PC-9 (cell line): ENCODE measurements around the gene KRTAP21-3. TPM values are rescaled to one million over a fixed set of nuclear protein-coding genes. Genes with fewer than 3 reads are reported as not detected.

ENCODE experiments used
- BruUV-seq: library from RNA; stranded (reverse); fragments of 400-500 nt; replicated peaks from 2 replicates; lab custom pipeline; 2021; lab: Mats Ljungman, UMichigan
- CTCF ChIA-PET: fragments of 300-600 bp; sonication (Branson Sonifier 250); formaldehyde crosslinking; loops from one replicate; lab custom pipeline; 2022; ENCODE audit warnings: antibody characterized with exemption; lab: Charles Lee
- POLR2A ChIA-PET: fragments of 300-600 bp; sonication (Branson Sonifier 250); formaldehyde crosslinking; loops from one replicate; lab custom pipeline; 2022; ENCODE audit warnings: antibody characterized with exemption; ENCODE audit not compliant: unreplicated experiment; lab: Charles Lee
- DNase-seq, 2 experiments: peaks; one replicate each; pipeline versions ENCODE4 v3.0.0 to v3.0.0-alpha.2; 2015 to 2022; ENCODE audit warnings: mixed read lengths in 1 of 2
- H2AFZ ChIP-seq: fragments of 200-600 bp; sonication (generic); 2 replicates; pipeline ENCODE4 v1.8.1; 2017; ENCODE audit warnings: antibody characterized with exemption
- H3F3A ChIP-seq: fragments of 200-600 bp; sonication (generic); 2 replicates; pipeline ENCODE4 v1.8.1; 2017; ENCODE audit warnings: antibody characterized with exemption, mild to moderate bottlenecking, low read depth; ENCODE audit not compliant: insufficient read depth
- H3K27ac ChIP-seq: fragments of 200-600 bp; sonication (generic); 2 replicates; pipeline ENCODE4 v1.6.1; 2016; ENCODE audit warnings: mixed run types
- H3K27me3 ChIP-seq: fragments of 200-600 bp; sonication (generic); 2 replicates; pipeline ENCODE4 v1.6.1; 2016; ENCODE audit warnings: low read depth, mixed run types; ENCODE audit not compliant: insufficient read depth
- H3K36me3 ChIP-seq: fragments of 200-600 bp; sonication (generic); 2 replicates; pipeline ENCODE4 v1.6.1; 2016; ENCODE audit warnings: low read depth, mixed run types
- H3K4me1 ChIP-seq: fragments of 200-600 bp; sonication (generic); replicated peaks from 2 replicates; pipeline ENCODE4 v1.6.1; 2016; ENCODE audit warnings: mixed run types; ENCODE audit not compliant: insufficient read depth
- H3K4me2 ChIP-seq: fragments of 200-600 bp; sonication (generic); 2 replicates; pipeline ENCODE4 v1.6.1; 2017; ENCODE audit warnings: mixed run types
- H3K4me3 ChIP-seq: fragments of 200-600 bp; sonication (generic); 2 replicates; pipeline ENCODE4 v1.6.1; 2016; ENCODE audit warnings: mixed run types
- H3K79me2 ChIP-seq: fragments of 200-600 bp; sonication (generic); 2 replicates; pipeline ENCODE4 v1.6.1; 2017; ENCODE audit warnings: low read depth, mixed run types
- H3K9me2 ChIP-seq: fragments of 200-600 bp; sonication (generic); 2 replicates; pipeline ENCODE4 v1.8.1; 2017; ENCODE audit warnings: mild to moderate bottlenecking; ENCODE audit not compliant: insufficient read depth
- H3K9me3 ChIP-seq: fragments of 200-600 bp; sonication (generic); 2 replicates; pipeline ENCODE4 v1.8.1; 2016; ENCODE audit warnings: low read depth; ENCODE audit not compliant: insufficient read depth
- H4K20me1 ChIP-seq: fragments of 200-600 bp; sonication (generic); 2 replicates; pipeline ENCODE4 v1.8.1; 2017; ENCODE audit not compliant: insufficient read depth
- EZH2 ChIP-seq: fragments of 200-600 bp; sonication (generic); IDR thresholded peaks from 2 replicates; pipeline ENCODE4 v1.8.0; 2017; ENCODE audit warnings: antibody characterized with exemption, low read depth
- intact Hi-C: fragments of 100-400 bp; cut with micrococcal nuclease; formaldehyde crosslinking; loops from one replicate; pipeline ENCODE4 v1.10.0; 2022; ENCODE audit not compliant: unreplicated experiment
- total RNA-seq: library from RNA; stranded (reverse); gene quantifications from 2 replicates; pipeline ENCODE4 v1.2.3, GENCODE V29; 2021
- TF ChIP-seq, protein P1 (sequence below): fragments of 200-600 bp; sonication (generic); conservative IDR thresholded peaks from 2 replicates; pipeline ENCODE4 v1.6.1; 2017; ENCODE audit warnings: mixed run types, antibody characterized with exemption, mild to moderate bottlenecking, moderate library complexity

The KRTAP21-3 gene
- total RNA-seq, 1 experiment from 2014 or later, result not detected

- Histone ChIP-seq H3K27ac (no peak overlapping the region), H3K4me2 (no peak overlapping the region), H3K9me2 (no peaks in the 10 kb centered on the region), H3K4me3 (no peak overlapping the region), H3K79me2 (no peaks in the 10 kb centered on the region), H4K20me1 (no peaks in the 10 kb centered on the region), H3K9me3 (no peaks in the 10 kb centered on the region), H3K4me1 (no peaks in the 10 kb centered on the region), H3K36me3 (no peaks in the 10 kb centered on the region), H3K27me3 (no peaks in the 10 kb centered on the region), H3F3A (no peaks in the 10 kb centered on the region), H2AFZ (no peak overlapping the region)
- ChIA-PET POLR2A (no interaction called here), CTCF (no interaction called here)
- no peak for DNase-seq
- intact Hi-C loops, result no loop called here
- no peak for TF ChIP-seq EZH2
- TF ChIP-seq, protein P1, sequence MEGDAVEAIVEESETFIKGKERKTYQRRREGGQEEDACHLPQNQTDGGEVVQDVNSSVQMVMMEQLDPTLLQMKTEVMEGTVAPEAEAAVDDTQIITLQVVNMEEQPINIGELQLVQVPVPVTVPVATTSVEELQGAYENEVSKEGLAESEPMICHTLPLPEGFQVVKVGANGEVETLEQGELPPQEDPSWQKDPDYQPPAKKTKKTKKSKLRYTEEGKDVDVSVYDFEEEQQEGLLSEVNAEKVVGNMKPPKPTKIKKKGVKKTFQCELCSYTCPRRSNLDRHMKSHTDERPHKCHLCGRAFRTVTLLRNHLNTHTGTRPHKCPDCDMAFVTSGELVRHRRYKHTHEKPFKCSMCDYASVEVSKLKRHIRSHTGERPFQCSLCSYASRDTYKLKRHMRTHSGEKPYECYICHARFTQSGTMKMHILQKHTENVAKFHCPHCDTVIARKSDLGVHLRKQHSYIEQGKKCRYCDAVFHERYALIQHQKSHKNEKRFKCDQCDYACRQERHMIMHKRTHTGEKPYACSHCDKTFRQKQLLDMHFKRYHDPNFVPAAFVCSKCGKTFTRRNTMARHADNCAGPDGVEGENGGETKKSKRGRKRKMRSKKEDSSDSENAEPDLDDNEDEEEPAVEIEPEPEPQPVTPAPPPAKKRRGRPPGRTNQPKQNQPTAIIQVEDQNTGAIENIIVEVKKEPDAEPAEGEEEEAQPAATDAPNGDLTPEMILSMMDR, result no peak
- no TSS peak for BruUV-seq
Measured at GRCh38 chr21:30719401-30719800, 824 bp upstream of the KRTAP21-3 start.

GRCh38 chr21:30717105-30717504 is 1.5 kb downstream of the KRTAP21-3 start:
- Histone ChIP-seq H3K27me3 (no peaks in the 10 kb centered on the region), H4K20me1 (no peaks in the 10 kb centered on the region), H3K9me2 (no peaks in the 10 kb centered on the region), H3K4me1 (no peaks in the 10 kb centered on the region), H3K9me3 (no peaks in the 10 kb centered on the region), H3K4me3 (no peak overlapping the region), H3K4me2 (no peak overlapping the region), H3K79me2 (no peaks in the 10 kb centered on the region), H3F3A (no peaks in the 10 kb centered on the region), H3K36me3 (no peaks in the 10 kb centered on the region), H3K27ac (no peak overlapping the region), H2AFZ (no peak overlapping the region)
- intact Hi-C loops, result no loop called here
- POLR2A ChIA-PET, result no interaction called here
- no peak for DNase-seq
- no TSS peak for BruUV-seq
- CTCF ChIA-PET, result no interaction called here
- TF ChIP-seq, protein P1, result no peak
- no peak for TF ChIP-seq EZH2

- Histone ChIP-seq H3K4me2 (no peak overlapping the region), H3K4me3 (no peak overlapping the region), H4K20me1 (no peaks in the 10 kb centered on the region), H3K36me3 (no peaks in the 10 kb centered on the region), H2AFZ (no peak overlapping the region), H3K79me2 (no peaks in the 10 kb centered on the region), H3F3A (no peaks in the 10 kb centered on the region), H3K27ac (no peak overlapping the region), H3K9me3 (no peaks in the 10 kb centered on the region), H3K27me3 (no peaks in the 10 kb centered on the region), H3K4me1 (no peaks in the 10 kb centered on the region), H3K9me2 (no peaks in the 10 kb centered on the region)
- TF ChIP-seq, protein P1, result no peak
- no peak for TF ChIP-seq EZH2
- intact Hi-C loops, result no loop called here
- CTCF ChIA-PET, result no interaction called here
- DNase-seq, result no peak
- POLR2A ChIA-PET, result no interaction called here
- no TSS peak for BruUV-seq
Measured at GRCh38 chr21:30714946-30715345, 3.6 kb downstream of the KRTAP21-3 start.
